COR-L47 (cell line): ENCODE measurements around the gene IL17RD.

Experiments used
- DNase-seq: peaks from one replicate; lab custom pipeline; 2025; lab: John Stamatoyannopoulos, UW

IL17RD gene

DNA sequence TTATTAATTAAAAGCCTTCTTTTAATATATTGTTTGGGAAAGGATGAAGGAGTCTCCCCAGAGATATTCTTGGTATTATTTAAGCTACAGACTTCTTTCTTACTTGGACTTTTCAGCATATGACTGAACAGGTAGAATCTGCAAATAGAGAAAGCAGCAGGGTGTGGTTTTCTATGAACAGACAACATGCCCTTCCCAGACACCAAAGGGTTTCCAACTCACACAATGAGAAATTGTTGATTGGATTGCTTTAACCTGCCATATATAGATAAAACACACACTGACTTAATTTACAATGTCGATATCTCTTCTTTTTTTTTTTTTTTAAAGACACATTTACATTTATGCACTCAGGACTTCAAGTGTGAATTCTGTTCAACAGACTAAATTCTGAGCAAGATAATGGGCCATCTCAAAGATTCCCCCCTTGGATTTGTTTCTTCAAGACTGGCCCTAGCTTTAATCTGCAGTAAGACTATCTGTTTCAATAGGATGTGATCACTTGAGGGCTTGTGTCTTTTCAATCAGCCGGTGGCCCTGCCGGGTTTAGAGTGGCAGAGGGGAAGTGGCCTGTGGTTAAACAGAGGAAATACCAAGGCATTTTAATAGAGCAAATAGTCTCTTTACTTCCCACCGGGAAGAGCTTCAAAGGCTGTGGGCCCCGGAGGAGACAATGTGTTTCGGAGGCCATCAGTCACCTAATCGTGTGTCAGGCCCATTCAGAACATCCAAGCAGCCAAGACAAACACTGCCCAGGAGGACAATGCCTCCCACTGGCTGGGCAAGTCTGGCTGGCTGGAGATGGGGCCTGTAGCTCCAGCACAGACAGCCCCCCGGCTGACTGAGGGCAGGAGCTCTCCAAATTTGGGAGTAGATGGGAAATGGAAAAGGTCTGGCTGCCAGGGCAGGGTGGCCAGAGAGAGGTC is 6.1 kb downstream of the IL17RD start:
- DNase-seq: no peak

DNA sequence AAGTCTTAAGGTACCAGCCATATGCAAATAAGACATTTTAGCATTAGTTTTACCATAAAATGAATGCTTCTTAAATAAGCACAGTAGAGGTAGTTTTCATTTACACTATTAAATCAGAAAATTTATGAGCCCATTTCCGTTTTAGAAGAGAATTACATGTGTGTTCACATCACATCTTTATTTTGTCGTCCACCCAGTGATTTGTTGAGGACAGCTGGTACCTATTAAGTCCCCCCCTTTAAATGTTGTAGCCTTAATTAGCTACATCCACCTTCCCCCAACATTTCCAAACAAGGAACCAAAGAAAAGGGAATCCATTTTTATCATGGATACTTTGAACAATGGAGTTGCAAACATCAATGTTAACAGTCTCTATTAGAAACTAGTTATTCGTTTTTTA is 6.8 kb downstream of the IL17RD start:
- DNase-seq: no peak

DNA sequence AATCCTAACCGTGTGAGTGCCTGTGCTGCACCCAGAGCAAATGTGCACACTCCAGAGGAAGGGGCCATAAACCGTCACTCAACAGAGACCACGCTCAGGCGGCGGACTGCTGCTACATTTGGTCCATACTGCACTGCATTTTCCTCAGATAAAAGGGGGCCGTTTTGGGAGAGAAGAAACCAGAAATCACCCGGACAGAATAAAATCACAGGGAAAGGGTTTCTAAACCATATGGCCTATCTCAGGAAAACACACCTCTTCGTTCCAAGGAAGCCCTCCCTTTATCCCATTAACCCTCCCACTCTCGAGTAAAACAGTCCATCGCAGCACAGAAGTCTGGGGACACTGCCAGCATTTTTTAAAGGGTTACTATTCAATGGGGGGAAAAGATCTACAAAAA is 7.6 kb downstream of the IL17RD start:
- DNase-seq: no peak

DNA sequence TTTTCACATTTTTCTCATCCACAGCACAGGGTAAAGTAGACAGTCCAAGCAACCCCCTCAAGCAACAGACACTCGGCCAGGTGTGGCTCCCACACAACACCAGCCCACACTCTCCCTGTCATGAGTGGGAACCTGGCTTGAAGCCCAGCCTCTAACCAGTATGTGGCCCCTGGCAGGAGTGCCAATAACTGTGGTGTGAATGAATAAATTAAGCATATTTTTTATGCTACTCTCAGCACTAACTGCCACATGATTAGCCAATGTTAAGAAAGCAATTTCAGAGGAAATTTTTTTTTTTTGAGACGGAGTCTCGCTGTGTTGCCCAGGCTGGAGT is 9.9 kb downstream of the IL17RD start:
- DNase-seq: no peak

DNA sequence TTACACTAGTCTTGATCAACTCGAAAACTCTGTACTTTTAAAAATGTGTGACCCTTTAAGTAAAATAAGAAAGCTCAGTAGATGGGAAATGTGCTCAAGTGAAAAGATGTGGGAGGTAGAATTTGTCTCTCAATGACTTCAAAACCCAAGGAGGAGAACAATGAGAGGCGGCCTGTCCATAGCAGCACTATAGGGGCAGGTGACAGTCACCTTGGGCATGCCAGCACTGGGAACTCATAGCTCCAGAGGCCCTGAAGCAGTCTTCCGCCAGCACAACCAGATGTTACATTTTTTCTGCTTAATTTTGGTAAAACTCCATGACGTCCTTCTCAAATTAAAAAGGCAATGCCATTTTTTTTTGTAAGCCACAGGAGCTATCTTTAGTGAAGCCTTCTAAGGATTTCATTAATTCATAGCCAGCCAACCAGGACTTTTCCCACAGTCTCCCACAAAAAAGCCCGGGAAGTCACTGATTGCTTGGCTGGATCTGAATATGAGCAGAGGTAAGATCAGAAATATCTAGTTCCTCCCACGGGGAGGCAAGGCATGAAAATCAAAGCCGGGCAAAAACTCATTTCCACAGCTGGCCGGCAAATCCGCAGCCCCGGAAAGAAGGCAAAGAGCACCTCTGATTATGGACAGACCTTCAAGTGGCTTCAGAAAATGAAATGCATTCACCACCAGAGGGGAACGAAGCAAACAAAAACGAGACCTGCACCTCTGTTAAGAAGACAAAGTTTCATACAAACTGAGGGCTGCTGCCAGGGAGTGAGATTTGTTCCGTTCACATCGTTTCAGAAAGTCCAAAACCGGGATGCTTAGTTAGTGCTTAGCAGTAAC is 10.5 kb downstream of the IL17RD start:
- DNase-seq: no peak

- DNase-seq: no peak
Observed at GRCh38 chr3:57152151-57153143, 12.7 kb downstream of the IL17RD start.

DNA sequence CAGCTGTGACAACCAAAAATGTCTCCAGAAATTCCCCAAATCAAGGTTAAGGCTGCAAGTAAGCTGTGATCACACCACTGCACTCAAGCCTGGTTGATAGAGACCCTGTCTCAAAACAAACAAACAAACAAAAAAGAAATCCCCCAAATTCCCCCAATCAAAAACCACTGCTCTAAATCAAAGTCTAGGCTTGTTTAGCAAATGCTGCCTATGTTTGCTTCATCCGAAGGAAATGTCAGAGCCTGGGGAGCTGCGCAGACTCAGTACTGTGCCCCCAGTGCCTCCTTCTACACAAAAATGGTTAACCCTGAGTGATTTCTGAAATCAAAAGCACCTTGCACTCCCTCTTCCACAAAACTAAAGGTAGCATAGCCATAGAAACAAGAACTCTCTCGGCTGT is 13.4 kb downstream of the IL17RD start:
- DNase-seq: no peak

- DNase-seq: no peak
Observed at GRCh38 chr3:57151021-57151449, 14.1 kb downstream of the IL17RD start.

- no peak for DNase-seq
Observed at GRCh38 chr3:57150113-57150581, 15.0 kb downstream of the IL17RD start.

- no peak for DNase-seq
Observed at GRCh38 chr3:57147071-57147470, 18.1 kb downstream of the IL17RD start.

DNA sequence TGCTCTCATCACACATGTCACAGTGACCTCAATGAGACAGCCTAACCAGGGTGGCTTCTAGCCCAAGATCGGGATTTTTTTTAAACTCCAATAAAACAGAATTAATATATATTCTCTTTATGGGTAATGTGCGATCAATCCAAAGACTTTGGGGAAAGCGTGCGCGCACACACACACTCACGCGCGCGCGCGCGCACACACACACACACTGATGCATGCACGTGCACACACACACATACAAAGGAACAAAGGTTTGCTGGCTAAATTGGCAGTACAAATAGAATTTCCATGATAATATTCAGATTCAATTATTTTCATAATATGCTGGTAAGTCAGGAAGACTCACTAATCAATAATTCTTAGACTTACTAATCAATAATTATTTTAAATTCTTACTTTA is 19.3 kb downstream of the IL17RD start:
- no peak for DNase-seq

- DNase-seq: no peak
Observed at GRCh38 chr3:57144952-57145351, 20.2 kb downstream of the IL17RD start.

- DNase-seq: no peak
Observed at GRCh38 chr3:57143886-57144459, 21.2 kb downstream of the IL17RD start.

GRCh38 chr3:57142411-57142723 is 22.8 kb downstream of the IL17RD start:
- no peak for DNase-seq

DNA sequence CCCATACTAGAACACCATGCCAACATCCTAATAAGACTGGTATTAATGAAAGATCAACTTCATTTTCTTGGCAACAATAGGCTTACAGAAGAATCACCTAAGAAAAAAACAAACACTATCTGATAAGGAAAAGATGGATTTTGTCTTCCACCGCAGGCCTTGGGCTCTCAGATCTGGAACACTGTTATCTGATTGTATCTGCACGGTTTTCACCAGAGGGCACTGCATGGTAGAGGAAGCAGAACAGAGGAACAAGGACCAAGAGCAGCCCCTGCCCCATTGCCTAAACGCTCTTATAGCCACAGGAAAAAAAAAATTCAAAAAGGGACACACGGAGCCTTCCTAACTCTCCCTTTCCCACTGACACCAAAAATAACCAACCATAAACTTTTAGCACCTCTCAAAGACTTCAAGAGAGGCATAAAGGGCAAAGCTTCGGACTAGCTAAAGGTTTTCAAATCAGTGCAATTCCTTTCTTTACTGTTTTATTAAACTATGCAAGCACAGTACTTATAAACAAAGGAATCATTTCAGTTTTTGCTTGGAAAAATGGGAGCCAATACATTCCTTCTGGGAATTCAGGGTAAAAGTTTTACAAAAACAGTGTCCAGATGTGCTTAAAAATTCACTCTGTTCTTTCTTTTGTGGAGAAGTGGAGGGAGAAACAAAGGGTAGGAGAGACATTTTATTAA is 23.3 kb downstream of the IL17RD start:
- no peak for DNase-seq

DNA sequence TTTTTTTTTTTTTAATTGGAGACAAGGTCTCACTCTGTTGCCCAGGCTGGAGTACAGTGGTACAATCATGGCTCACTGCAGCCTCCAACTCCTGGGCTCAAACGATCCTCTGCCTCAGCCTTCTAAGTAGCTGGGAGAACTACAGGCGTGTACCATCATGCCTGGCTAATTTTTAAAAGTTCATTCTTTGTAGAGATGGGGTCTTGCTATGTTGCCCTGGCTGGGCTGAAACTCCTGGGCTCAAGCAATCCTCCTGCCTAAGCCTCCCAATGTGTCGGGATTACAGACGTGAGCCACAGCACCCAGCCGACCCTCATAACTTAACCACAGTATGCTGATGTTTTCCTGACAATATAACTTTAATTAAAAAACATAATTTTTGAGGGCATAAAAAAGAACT is 24.3 kb downstream of the IL17RD start:
- no peak for DNase-seq

DNA sequence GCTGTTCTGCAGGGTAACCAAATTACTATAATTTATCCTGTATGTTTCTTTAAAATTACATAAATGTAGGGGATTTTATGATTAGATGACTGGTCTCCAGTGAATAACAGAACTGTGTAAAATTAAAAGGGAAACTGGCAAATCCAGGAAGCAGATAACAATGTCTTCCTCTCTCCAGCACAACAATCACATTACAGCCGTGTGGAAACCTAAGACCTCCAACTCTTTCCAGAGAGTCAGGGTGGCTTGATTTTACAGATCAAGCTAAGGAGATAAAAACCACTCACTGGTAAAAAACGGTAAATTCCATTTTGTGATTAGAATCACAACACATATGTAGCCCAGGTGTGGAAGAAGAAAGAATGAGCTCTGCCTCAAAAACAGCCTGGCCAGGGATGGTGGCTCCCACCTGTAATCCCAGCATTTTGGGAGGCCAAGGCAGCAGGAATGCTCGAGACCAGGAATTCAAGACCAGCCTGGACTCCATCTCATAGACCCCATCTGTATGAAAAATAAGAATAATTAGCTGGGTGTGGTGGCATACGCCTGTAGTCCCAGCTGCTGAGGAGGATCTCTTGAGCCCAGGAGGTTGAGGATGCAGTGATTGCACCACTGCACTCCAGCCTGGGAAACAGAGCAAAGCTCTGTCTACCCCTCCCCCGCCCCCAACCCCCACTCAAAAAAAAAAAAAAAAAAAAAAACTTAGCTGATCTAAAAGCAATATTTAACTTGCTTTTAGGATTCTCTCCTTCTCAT is 29.0 kb downstream of the IL17RD start:
- no peak for DNase-seq

GRCh38 chr3:57133157-57133556 is 32.0 kb downstream of the IL17RD start:
- DNase-seq: no peak

DNA sequence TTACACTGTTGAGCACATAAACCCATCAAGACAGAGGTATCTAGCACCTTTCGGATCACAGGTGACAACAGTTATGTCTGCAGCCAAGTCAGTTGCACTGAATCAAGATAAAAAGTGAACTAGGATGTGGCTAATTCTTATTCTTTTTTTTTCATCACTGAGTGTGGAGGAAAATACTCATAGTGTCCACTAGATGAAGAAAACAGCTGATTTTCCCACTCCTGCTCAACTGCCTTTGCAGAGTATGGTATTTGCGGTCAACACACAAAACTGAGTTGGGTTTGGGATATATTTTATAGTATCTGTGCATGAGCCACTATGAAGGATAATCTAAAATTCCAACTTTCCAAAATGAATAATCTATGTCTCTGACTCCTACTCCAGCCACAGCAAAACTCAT is 32.5 kb downstream of the IL17RD start:
- DNase-seq: no peak

DNA sequence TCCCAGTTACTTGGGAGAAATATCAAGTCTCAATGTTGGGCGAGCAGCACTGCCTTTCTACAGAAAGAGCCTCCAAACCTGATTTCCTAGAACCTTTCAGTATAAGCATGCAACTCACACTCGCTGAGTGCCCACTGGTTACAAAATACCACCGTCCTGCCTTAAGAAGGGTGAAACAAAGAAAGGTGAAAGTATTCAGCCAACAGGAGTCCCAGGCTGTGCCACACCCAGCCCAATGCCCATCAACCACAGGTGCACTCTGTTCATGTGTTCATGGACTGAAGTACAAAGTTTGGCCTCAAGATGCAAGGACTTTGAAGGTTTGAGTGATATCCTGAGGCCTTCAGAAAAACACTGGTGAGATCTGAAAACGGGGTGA is 34.0 kb downstream of the IL17RD start:
- no peak for DNase-seq
